ENCODE measurements around the gene EIF4A2.
"Not testable (repeated sequence)": the region's sequence is repeated elsewhere in the genome, so short reads cannot be mapped to it uniquely, and the experiment has no call there.

Gene EIF4A2

GRCh38 chr3:186818956-186819355 lies 35.6 kb downstream of the EIF4A2 start:
- H3K4me3 ChIP-seq (ENCODE audit: low read depth, low read length, poor library complexity, severe bottlenecking) = no peak overlapping the region
- H3K27me3 ChIP-seq (ENCODE audit: insufficient read depth, low read length) = no peaks in the 10 kb centered on the region
- H3K9ac ChIP-seq (ENCODE audit: low read length) = no peak overlapping the region
- H2AFZ ChIP-seq (ENCODE audit: low read length) = no peak overlapping the region
- no peaks in the 10 kb centered on the region for H3K9me3 ChIP-seq (ENCODE audit: low read length)
- no peaks in the 10 kb centered on the region for H4K20me1 ChIP-seq (ENCODE audit: insufficient read depth, low read length)
- no peaks in the 10 kb centered on the region for H3F3A ChIP-seq (ENCODE audit: insufficient read depth, low read length)
- no peak for TF ChIP-seq CTCF (IDR thresholded peaks at IDR 0.05; ENCODE audit: low read length)
- TF ChIP-seq EZH2 (IDR thresholded peaks at IDR 0.05; ENCODE audit: borderline replicate concordance, low read length) = no peak
- H3K9me2 ChIP-seq (ENCODE audit: low read depth, low read length) = no peaks in the 10 kb centered on the region
- H3K4me2 ChIP-seq (ENCODE audit: low read length) = no peak overlapping the region
- H3K79me2 ChIP-seq (ENCODE audit: insufficient read depth, low read length) = no peaks in the 10 kb centered on the region
- H3K4me1 ChIP-seq (ENCODE audit: insufficient read depth, low read length, severe bottlenecking) = peaks cover 22% of the 10 kb centered on the region
- no peak overlapping the region for H3K27ac ChIP-seq (ENCODE audit: low read depth, low read length, poor library complexity, severe bottlenecking)
- no peaks in the 10 kb centered on the region for H3K36me3 ChIP-seq (ENCODE audit: insufficient read depth, low read length)

GRCh38 chr3:186821429-186822387 lies 38.3 kb downstream of the EIF4A2 start:
- no peak overlapping the region for H3K4me3 ChIP-seq (ENCODE audit: low read depth, low read length, poor library complexity, severe bottlenecking)
- no peaks in the 10 kb centered on the region for H3K9me3 ChIP-seq (ENCODE audit: low read length)
- no peaks in the 10 kb centered on the region for H3F3A ChIP-seq (ENCODE audit: insufficient read depth, low read length)
- H3K9ac ChIP-seq (ENCODE audit: low read length) = no peak overlapping the region
- peak overlapping the region; percentile 15; the same call in 1 of the 2 replicates for H3K4me2 ChIP-seq (ENCODE audit: low read length)
- H3K27me3 ChIP-seq (ENCODE audit: insufficient read depth, low read length) = peaks cover 13% of the 10 kb centered on the region
- H4K20me1 ChIP-seq (ENCODE audit: insufficient read depth, low read length) = no peaks in the 10 kb centered on the region
- H3K79me2 ChIP-seq (ENCODE audit: insufficient read depth, low read length) = no peaks in the 10 kb centered on the region
- no peaks in the 10 kb centered on the region for H3K9me2 ChIP-seq (ENCODE audit: low read depth, low read length)
- 0 out of 2 replicates have a peak overlapping the region, but pooled peaks have one; percentile 56 for H2AFZ ChIP-seq (ENCODE audit: low read length)
- no peaks in the 10 kb centered on the region; the same call in 1 of the 2 replicates for H3K36me3 ChIP-seq (ENCODE audit: insufficient read depth, low read length)
- peaks cover 27% of the 10 kb centered on the region for H3K4me1 ChIP-seq (ENCODE audit: insufficient read depth, low read length, severe bottlenecking)
- no peak overlapping the region for H3K27ac ChIP-seq (ENCODE audit: low read depth, low read length, poor library complexity, severe bottlenecking)
- TF ChIP-seq EZH2 (IDR thresholded peaks at IDR 0.05; ENCODE audit: borderline replicate concordance, low read length) = no peak
- peak; percentile 94 for TF ChIP-seq CTCF (IDR thresholded peaks at IDR 0.05; ENCODE audit: low read length)

GRCh38 chr3:186822388-186822759 lies 39.0 kb downstream of the EIF4A2 start:
- peaks cover 30% of the 10 kb centered on the region for H3K4me1 ChIP-seq (ENCODE audit: insufficient read depth, low read length, severe bottlenecking)
- not testable (repeated sequence) for H4K20me1 ChIP-seq (ENCODE audit: insufficient read depth, low read length); H3K79me2 ChIP-seq (ENCODE audit: insufficient read depth, low read length); H3F3A ChIP-seq (ENCODE audit: insufficient read depth, low read length); H3K4me3 ChIP-seq (ENCODE audit: low read depth, low read length, poor library complexity, severe bottlenecking); H2AFZ ChIP-seq (ENCODE audit: low read length); H3K9me2 ChIP-seq (ENCODE audit: low read depth, low read length); H3K4me2 ChIP-seq (ENCODE audit: low read length); H3K36me3 ChIP-seq (ENCODE audit: insufficient read depth, low read length); H3K9me3 ChIP-seq (ENCODE audit: low read length); H3K9ac ChIP-seq (ENCODE audit: low read length); H3K27ac ChIP-seq (ENCODE audit: low read depth, low read length, poor library complexity, severe bottlenecking)
- peaks cover 13% of the 10 kb centered on the region for H3K27me3 ChIP-seq (ENCODE audit: insufficient read depth, low read length)
